ENCODE results near the gene SPTBN5.

Gene SPTBN5

DNA sequence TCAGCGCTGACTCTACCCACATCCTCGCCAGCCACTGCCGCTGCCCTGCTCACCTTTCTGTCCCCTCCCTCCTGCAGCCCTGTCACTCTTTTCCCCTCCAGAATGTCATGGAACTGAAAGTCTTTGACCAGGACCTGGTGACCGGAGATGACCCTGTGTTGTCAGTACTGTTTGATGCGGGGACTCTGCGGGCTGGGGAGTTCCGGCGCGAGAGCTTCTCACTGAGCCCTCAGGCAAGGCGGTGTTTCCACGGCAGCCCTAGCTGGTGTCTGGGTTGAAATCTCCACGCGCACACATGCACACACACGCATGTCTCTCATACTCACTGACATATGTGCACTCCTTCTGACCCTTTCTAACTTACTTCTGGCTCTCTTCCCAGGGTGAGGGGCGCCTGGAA is 53.2 kb downstream of the SPTBN5 start:
- no peak overlapping the region for H3K9ac ChIP-seq (ENCODE audit: low read depth, low read length, poor library complexity, severe bottlenecking)
- H3K27me3 ChIP-seq (ENCODE audit: insufficient read depth, low read length, poor library complexity, severe bottlenecking), result no peaks in the 10 kb centered on the region
- H3F3A ChIP-seq (ENCODE audit: low read depth), result no peaks in the 10 kb centered on the region
- no peaks in the 10 kb centered on the region for H3K9me3 ChIP-seq (ENCODE audit: insufficient read depth, low read depth, low read length)
- peaks cover 14% of the 10 kb centered on the region for H3K4me1 ChIP-seq (ENCODE audit: insufficient read depth, low read length, poor library complexity, severe bottlenecking)
- H3K4me3 ChIP-seq (ENCODE audit: low read length, poor library complexity, severe bottlenecking), result no peak overlapping the region
- H3K9me2 ChIP-seq (replicated peaks; ENCODE audit: low read depth, low read length), result no peaks in the 10 kb centered on the region
- no peaks in the 10 kb centered on the region for H3K79me2 ChIP-seq (ENCODE audit: insufficient read depth, low read length)
- H3K36me3 ChIP-seq (ENCODE audit: insufficient read depth, low read length), result no peaks in the 10 kb centered on the region
- no peak overlapping the region for H2AFZ ChIP-seq (ENCODE audit: low read length)
- no peaks in the 10 kb centered on the region for H4K20me1 ChIP-seq (ENCODE audit: insufficient read depth, low read length, poor library complexity, severe bottlenecking)
- no peak overlapping the region for H3K4me2 ChIP-seq (ENCODE audit: low read depth, low read length, poor library complexity, severe bottlenecking)
- TF ChIP-seq EZH2phosphoT487 (IDR thresholded peaks at IDR 0.05; ENCODE audit: borderline replicate concordance), result no peak
- TF ChIP-seq, protein P1, sequence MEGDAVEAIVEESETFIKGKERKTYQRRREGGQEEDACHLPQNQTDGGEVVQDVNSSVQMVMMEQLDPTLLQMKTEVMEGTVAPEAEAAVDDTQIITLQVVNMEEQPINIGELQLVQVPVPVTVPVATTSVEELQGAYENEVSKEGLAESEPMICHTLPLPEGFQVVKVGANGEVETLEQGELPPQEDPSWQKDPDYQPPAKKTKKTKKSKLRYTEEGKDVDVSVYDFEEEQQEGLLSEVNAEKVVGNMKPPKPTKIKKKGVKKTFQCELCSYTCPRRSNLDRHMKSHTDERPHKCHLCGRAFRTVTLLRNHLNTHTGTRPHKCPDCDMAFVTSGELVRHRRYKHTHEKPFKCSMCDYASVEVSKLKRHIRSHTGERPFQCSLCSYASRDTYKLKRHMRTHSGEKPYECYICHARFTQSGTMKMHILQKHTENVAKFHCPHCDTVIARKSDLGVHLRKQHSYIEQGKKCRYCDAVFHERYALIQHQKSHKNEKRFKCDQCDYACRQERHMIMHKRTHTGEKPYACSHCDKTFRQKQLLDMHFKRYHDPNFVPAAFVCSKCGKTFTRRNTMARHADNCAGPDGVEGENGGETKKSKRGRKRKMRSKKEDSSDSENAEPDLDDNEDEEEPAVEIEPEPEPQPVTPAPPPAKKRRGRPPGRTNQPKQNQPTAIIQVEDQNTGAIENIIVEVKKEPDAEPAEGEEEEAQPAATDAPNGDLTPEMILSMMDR (conservative IDR thresholded peaks at IDR 0.05; ENCODE audit: low read length), result no peak

GRCh38 chr15:41839781-41840491 is 53.9 kb downstream of the SPTBN5 start:
- Histone ChIP-seq H3K4me1 (ENCODE audit: insufficient read depth, low read length, poor library complexity, severe bottlenecking) (peaks cover 18% of the 10 kb centered on the region), H3K9ac (ENCODE audit: low read depth, low read length, poor library complexity, severe bottlenecking) (no peak overlapping the region), H3K9me3 (ENCODE audit: insufficient read depth, low read depth, low read length) (no peaks in the 10 kb centered on the region), H3K4me2 (ENCODE audit: low read depth, low read length, poor library complexity, severe bottlenecking) (no peak overlapping the region), H3F3A (ENCODE audit: low read depth) (no peaks in the 10 kb centered on the region), H3K36me3 (ENCODE audit: insufficient read depth, low read length) (no peaks in the 10 kb centered on the region), H3K4me3 (ENCODE audit: low read length, poor library complexity, severe bottlenecking) (no peak overlapping the region), H2AFZ (ENCODE audit: low read length) (no peak overlapping the region), H3K79me2 (ENCODE audit: insufficient read depth, low read length) (peaks cover 6% of the 10 kb centered on the region; the same call in 1 of the 2 replicates), H4K20me1 (ENCODE audit: insufficient read depth, low read length, poor library complexity, severe bottlenecking) (no peaks in the 10 kb centered on the region), H3K9me2 (replicated peaks; ENCODE audit: low read depth, low read length) (no peaks in the 10 kb centered on the region), H3K27me3 (ENCODE audit: insufficient read depth, low read length, poor library complexity, severe bottlenecking) (no peaks in the 10 kb centered on the region)
- TF ChIP-seq, protein P1 (conservative IDR thresholded peaks at IDR 0.05; ENCODE audit: low read length), result no peak
- TF ChIP-seq EZH2phosphoT487 (IDR thresholded peaks at IDR 0.05; ENCODE audit: borderline replicate concordance), result no peak

- no peak within 1 kb of the TSS for H3K9ac ChIP-seq (ENCODE audit: low read depth, low read length, poor library complexity, severe bottlenecking)
- H3K4me3 ChIP-seq (ENCODE audit: low read length, poor library complexity, severe bottlenecking), result no peak within 1 kb of the TSS
- no peaks in the 10 kb centered on the region for H3F3A ChIP-seq (ENCODE audit: low read depth)
- no peak for TF ChIP-seq EZH2phosphoT487 (IDR thresholded peaks at IDR 0.05; ENCODE audit: borderline replicate concordance)
- TF ChIP-seq, protein P1 (conservative IDR thresholded peaks at IDR 0.05; ENCODE audit: low read length), result no peak
- peaks cover 25% of the 10 kb centered on the region for H3K4me1 ChIP-seq (ENCODE audit: insufficient read depth, low read length, poor library complexity, severe bottlenecking)
- H3K4me2 ChIP-seq (ENCODE audit: low read depth, low read length, poor library complexity, severe bottlenecking), result no peak within 1 kb of the TSS
- peaks cover 17% of the 10 kb centered on the region; the same call in 1 of the 2 replicates for H3K79me2 ChIP-seq (ENCODE audit: insufficient read depth, low read length)
- no peaks in the 10 kb centered on the region for H3K36me3 ChIP-seq (ENCODE audit: insufficient read depth, low read length)
- no peak within 1 kb of the TSS for H2AFZ ChIP-seq (ENCODE audit: low read length)
- no peaks in the 10 kb centered on the region for H3K27me3 ChIP-seq (ENCODE audit: insufficient read depth, low read length, poor library complexity, severe bottlenecking)
- no peaks in the 10 kb centered on the region for H3K9me3 ChIP-seq (ENCODE audit: insufficient read depth, low read depth, low read length)
- H3K9me2 ChIP-seq (replicated peaks; ENCODE audit: low read depth, low read length), result no peaks in the 10 kb centered on the region
- no peaks in the 10 kb centered on the region for H4K20me1 ChIP-seq (ENCODE audit: insufficient read depth, low read length, poor library complexity, severe bottlenecking)
Observed at GRCh38 chr15:41838400-41838897, 55.4 kb downstream of the SPTBN5 start, which contains the start of gene PLA2G4B. TSS of gene PLA2G4B (plus strand) at chr15:41838847. CDS start at chr15:41838914, 67 bp downstream.

Measured in Loucy (cell line).